Suprapubic skin (tissue), 4 donors: ENCODE results near the gene SLC28A1. TPM values are rescaled to one million over a fixed set of nuclear protein-coding genes. Genes with fewer than 3 reads are reported as not detected.

ENCODE experiments used
- DNase-seq, 2 donors: peaks; one replicate each; pipeline ENCODE4 v3.0.0-alpha.2; 2019; ENCODE audit warnings: low spot score in 2 of 2
- H3K27ac ChIP-seq: fragments of 200-600 bp; sonication (generic); one replicate; pipeline ENCODE4 v1.5.1; 2019
- H3K27me3 ChIP-seq: fragments of 200-600 bp; sonication (generic); one replicate; pipeline ENCODE4 v1.5.1; 2019
- H3K36me3 ChIP-seq: fragments of 200-600 bp; sonication (generic); one replicate; pipeline ENCODE4 v1.5.1; 2019
- H3K4me1 ChIP-seq: fragments of 200-600 bp; sonication (generic); one replicate; pipeline ENCODE4 v1.5.1; 2019
- H3K4me3 ChIP-seq: fragments of 200-600 bp; sonication (generic); one replicate; pipeline ENCODE4 v1.5.1; 2019; ENCODE audit warnings: mild to moderate bottlenecking
- H3K9me3 ChIP-seq: fragments of 200-600 bp; sonication (generic); one replicate; pipeline ENCODE4 v1.5.1; 2019
- EP300 ChIP-seq: sonication (generic); formaldehyde crosslinking; IDR thresholded peaks from one replicate; pipeline ENCODE4 v1.6.1; 2017; ENCODE audit warnings: antibody characterized with exemption
- POLR2A ChIP-seq, 2 donors: fragments of 450-650 bp; IDR thresholded peaks; one replicate each; pipeline ENCODE4 v1.6.1; 2017; ENCODE audit warnings: antibody characterized with exemption in 2 of 2, mild to moderate bottlenecking in 2 of 2, moderate library complexity in 2 of 2
- POLR2AphosphoS5 ChIP-seq, 3 donors: sonication (generic); formaldehyde crosslinking; IDR thresholded peaks; one replicate each; pipeline ENCODE4 v1.6.1; 2017; ENCODE audit warnings: antibody characterized with exemption in 3 of 3
- WGBS: methylation state at CpG from one replicate; pipeline ENCODE4 v1.1.5; 2018; 5-methylcytosine and 5-hydroxymethylcytosine counted together
- total RNA-seq, 4 donors: library from RNA; depleted of rRNA; stranded (reverse); fragments of >200 nt; gene quantifications; one replicate each; pipeline ENCODE4 v1.1.0, GENCODE V29; 2016
- TF ChIP-seq, protein P1 (sequence below), 2 donors: fragments of 200-600 bp in 1 of 2; fragments of 450-650 bp in 1 of 2; sonication (generic) in 1 of 2; IDR thresholded peaks; one replicate each; pipeline ENCODE4 v1.5.1; 2016 to 2019; ENCODE audit warnings: antibody characterized with exemption in 2 of 2, mild to moderate bottlenecking in 1 of 2, moderate library complexity in 1 of 2

Gene SLC28A1, protein sequence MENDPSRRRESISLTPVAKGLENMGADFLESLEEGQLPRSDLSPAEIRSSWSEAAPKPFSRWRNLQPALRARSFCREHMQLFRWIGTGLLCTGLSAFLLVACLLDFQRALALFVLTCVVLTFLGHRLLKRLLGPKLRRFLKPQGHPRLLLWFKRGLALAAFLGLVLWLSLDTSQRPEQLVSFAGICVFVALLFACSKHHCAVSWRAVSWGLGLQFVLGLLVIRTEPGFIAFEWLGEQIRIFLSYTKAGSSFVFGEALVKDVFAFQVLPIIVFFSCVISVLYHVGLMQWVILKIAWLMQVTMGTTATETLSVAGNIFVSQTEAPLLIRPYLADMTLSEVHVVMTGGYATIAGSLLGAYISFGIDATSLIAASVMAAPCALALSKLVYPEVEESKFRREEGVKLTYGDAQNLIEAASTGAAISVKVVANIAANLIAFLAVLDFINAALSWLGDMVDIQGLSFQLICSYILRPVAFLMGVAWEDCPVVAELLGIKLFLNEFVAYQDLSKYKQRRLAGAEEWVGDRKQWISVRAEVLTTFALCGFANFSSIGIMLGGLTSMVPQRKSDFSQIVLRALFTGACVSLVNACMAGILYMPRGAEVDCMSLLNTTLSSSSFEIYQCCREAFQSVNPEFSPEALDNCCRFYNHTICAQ
- total RNA-seq: not detected

DNA sequence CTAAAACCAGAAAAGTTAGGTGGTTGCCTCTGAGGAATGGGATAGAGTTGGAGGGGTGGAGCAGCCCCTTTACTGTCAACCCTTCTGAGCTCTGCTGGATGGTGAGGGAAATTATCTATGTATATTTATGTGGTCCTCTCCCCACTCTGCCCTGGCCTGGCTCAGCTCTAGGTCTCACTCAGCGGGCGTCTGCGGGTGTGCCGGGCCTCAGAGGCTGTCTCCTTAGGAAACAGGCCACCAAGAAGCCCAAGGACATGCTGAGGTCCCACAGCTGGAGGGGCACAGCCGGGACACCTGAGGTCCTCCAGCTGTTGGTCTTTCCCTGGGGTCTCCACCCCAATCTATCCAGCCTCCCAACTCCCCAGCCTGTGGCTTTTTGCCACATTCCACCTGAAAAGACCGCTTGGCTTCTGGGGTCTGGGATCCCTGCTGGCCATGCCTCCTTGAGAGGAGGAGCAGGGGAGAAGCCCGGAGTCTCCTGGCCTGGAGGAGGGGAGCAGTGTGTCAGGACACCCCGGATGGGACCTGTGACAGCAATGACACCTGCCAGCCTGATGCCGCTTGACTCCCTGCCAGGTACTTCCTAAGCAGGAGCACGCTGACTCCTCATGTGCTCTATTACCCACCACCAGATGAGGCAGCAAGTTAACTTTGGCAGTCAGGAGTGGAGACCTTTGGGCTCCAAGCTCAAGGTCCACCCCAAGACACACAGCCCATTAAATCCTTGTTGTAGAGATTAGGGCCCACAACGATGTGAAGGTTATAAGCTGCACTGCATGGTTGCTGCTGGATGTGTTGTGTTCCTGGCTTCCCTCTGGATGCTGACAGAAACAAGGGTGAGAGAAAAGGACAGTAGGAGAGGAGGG is at the start of gene SLC28A1:
SLC28A1 (plus strand) TSS at position 747 of the 866 bp plus-strand sequence. CDS start 3,099 bp downstream, outside the sequence.
- Histone ChIP-seq H3K36me3 (no peaks in the 10 kb centered on the region), H3K4me1 (no peaks in the 10 kb centered on the region), H3K27me3 (no peaks in the 10 kb centered on the region), H3K4me3 (no peak within 1 kb of the TSS), H3K9me3 (no peaks in the 10 kb centered on the region), H3K27ac (no peak within 1 kb of the TSS)
- DNase-seq: no peak
- 82% methylated on average over 9 of the region's 11 CpGs for WGBS
- TF ChIP-seq, protein P1, sequence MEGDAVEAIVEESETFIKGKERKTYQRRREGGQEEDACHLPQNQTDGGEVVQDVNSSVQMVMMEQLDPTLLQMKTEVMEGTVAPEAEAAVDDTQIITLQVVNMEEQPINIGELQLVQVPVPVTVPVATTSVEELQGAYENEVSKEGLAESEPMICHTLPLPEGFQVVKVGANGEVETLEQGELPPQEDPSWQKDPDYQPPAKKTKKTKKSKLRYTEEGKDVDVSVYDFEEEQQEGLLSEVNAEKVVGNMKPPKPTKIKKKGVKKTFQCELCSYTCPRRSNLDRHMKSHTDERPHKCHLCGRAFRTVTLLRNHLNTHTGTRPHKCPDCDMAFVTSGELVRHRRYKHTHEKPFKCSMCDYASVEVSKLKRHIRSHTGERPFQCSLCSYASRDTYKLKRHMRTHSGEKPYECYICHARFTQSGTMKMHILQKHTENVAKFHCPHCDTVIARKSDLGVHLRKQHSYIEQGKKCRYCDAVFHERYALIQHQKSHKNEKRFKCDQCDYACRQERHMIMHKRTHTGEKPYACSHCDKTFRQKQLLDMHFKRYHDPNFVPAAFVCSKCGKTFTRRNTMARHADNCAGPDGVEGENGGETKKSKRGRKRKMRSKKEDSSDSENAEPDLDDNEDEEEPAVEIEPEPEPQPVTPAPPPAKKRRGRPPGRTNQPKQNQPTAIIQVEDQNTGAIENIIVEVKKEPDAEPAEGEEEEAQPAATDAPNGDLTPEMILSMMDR (IDR thresholded peaks at IDR 0.05): no peak
- TF ChIP-seq EP300: no peak
- no peak for TF ChIP-seq POLR2A (IDR thresholded peaks at IDR 0.05)
- no peak for TF ChIP-seq POLR2AphosphoS5 (IDR thresholded peaks at IDR 0.05)

DNA sequence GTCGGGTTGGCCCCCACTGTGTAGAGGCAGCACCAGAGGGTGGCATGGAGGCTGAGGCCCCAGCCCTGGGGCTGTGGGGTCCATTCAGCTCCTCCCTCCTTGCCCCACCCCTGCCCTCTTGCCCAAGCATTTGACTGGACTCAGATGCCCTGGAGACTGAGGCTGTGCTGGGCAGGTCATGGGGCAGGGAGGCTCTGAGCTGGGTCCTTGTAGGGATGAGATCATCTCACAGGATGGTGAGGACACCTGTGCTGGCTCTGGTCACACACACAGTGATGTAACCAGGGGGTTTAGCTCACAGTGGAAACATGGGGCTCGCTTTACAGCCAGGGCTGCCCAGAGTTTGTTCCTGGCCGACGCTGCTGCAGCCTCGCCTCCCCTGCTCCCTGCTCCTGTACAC is 49.5 kb upstream of the SLC28A1 start:
- H3K27me3 ChIP-seq: no peaks in the 10 kb centered on the region
- no peak for DNase-seq
- no peak overlapping the region for H3K27ac ChIP-seq
- 98% methylated on average over 5 of the region's 5 CpGs for WGBS
- H3K4me3 ChIP-seq: no peak overlapping the region
- H3K9me3 ChIP-seq: no peaks in the 10 kb centered on the region
- no peak for TF ChIP-seq EP300
- no peak for TF ChIP-seq POLR2AphosphoS5 (IDR thresholded peaks at IDR 0.05)
- TF ChIP-seq, protein P1 (IDR thresholded peaks at IDR 0.05): no peak
- no peak for TF ChIP-seq POLR2A (IDR thresholded peaks at IDR 0.05)
- no peaks in the 10 kb centered on the region for H3K4me1 ChIP-seq
- no peaks in the 10 kb centered on the region for H3K36me3 ChIP-seq

DNA sequence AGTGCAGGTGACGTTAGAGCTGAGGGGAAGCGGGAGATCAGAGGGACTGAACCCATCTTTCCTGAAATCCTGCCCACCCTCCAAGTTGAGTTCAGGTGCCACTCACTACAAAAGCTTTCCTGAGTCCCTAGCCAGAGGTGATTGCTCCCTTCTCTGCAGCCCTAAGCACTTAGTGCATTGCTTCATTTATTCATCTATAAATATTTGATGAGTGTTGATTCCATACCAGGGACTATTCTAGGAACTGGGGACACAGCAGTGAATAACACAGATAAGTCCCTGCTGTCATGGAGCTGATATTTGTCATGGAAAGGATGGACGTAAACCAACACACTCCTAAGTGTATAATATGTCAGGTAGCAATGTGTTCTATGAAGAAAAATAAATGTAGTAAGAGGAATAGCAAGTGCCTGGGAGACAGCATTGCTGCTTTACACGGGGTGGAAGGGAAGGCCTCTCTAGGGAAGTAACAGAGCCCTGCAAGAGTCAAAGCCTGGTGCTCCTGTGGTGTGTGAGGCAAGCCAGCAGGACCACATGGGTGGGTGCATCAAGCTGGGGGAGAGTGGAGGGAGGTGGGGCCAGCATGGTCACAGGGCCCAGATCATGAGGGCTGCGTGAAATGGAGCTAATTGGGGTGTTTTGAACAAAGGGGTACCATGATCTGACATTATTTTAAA is 48.7 kb upstream of the SLC28A1 start:
- H3K27ac ChIP-seq: no peak overlapping the region
- no peaks in the 10 kb centered on the region for H3K9me3 ChIP-seq
- no peaks in the 10 kb centered on the region for H3K36me3 ChIP-seq
- H3K27me3 ChIP-seq: no peaks in the 10 kb centered on the region
- H3K4me3 ChIP-seq: no peak overlapping the region
- H3K4me1 ChIP-seq: peaks cover 2% of the 10 kb centered on the region
- TF ChIP-seq EP300: no peak
- TF ChIP-seq, protein P1 (IDR thresholded peaks at IDR 0.05): no peak
- TF ChIP-seq POLR2AphosphoS5 (IDR thresholded peaks at IDR 0.05): no peak
- TF ChIP-seq POLR2A (IDR thresholded peaks at IDR 0.05): no peak
- DNase-seq: no peak
- 92% methylated on average over 5 of the region's 5 CpGs for WGBS

DNA sequence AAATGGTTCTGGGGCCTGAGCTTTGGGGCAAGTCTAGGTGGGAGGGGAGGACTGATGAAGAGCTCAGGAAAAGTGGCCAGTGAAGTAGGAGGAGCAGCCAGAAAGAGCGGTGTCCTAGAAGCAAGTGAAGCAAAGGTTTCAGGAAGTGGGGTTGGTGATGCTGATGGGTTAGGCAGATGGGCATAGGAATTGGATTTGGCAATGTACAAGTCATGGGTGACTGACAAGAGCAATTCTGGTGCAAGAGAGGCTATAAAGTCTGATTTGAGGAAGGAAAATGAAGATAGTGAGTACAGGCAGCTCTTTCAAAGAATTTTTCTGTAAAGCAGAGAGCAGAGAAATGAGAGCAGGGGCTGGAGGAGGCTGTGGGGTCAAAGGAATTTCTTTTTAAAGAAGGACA is 47.6 kb upstream of the SLC28A1 start:
- Histone ChIP-seq H3K27ac (no peak overlapping the region), H3K4me1 (peaks cover 7% of the 10 kb centered on the region), H3K4me3 (no peak overlapping the region), H3K36me3 (no peaks in the 10 kb centered on the region), H3K9me3 (no peaks in the 10 kb centered on the region), H3K27me3 (no peaks in the 10 kb centered on the region)
- no peak for DNase-seq
- 91% methylated on average over 1 of the region's 1 CpG for WGBS
- no peak for TF ChIP-seq EP300
- TF ChIP-seq, protein P1 (IDR thresholded peaks at IDR 0.05): no peak
- no peak for TF ChIP-seq POLR2AphosphoS5 (IDR thresholded peaks at IDR 0.05)
- no peak for TF ChIP-seq POLR2A (IDR thresholded peaks at IDR 0.05)
